Measurements from ENCODE around the gene ANKDD1A. TPM values are rescaled to one million over a fixed set of nuclear protein-coding genes. Genes with fewer than 3 reads are reported as not detected.
A peak's percentile ranks its signal among the peaks of the same experiment; 100 is the strongest.

The ANKDD1A gene
- total RNA-seq, 1 donor from 2014 or later = 4.6 TPM

DNA sequence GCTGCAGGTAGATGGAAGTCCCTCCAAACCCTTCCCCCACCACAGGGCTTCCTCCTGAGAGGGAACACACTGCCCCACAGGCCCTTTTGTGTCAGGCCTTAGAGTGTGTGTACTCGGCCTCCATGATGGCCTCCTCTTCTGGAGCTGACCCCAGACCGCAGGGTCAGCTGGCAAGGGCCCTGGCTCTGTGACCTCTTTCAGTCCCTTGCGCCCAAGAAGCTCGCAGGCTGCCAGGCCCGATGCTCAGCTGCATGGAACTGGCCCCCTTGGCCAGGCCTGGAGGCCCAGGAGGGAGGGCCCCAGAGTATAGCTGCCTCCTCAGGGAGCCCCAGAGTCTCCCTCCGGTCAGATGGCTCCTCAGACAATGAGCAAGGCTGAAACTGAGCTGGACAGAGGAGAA lies 23.4 kb upstream of the ANKDD1A start:
- H3K27me3 Mint-ChIP-seq (ENCODE audit: unreplicated experiment) = no peaks in the 10 kb centered on the region
- TF ChIP-seq, protein P1, sequence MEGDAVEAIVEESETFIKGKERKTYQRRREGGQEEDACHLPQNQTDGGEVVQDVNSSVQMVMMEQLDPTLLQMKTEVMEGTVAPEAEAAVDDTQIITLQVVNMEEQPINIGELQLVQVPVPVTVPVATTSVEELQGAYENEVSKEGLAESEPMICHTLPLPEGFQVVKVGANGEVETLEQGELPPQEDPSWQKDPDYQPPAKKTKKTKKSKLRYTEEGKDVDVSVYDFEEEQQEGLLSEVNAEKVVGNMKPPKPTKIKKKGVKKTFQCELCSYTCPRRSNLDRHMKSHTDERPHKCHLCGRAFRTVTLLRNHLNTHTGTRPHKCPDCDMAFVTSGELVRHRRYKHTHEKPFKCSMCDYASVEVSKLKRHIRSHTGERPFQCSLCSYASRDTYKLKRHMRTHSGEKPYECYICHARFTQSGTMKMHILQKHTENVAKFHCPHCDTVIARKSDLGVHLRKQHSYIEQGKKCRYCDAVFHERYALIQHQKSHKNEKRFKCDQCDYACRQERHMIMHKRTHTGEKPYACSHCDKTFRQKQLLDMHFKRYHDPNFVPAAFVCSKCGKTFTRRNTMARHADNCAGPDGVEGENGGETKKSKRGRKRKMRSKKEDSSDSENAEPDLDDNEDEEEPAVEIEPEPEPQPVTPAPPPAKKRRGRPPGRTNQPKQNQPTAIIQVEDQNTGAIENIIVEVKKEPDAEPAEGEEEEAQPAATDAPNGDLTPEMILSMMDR (IDR thresholded peaks at IDR 0.05) = no peak
- no peaks in the 10 kb centered on the region for H3K36me3 Mint-ChIP-seq (ENCODE audit: unreplicated experiment)
- H3K4me3 Mint-ChIP-seq (ENCODE audit: unreplicated experiment) = no peak overlapping the region
- peaks cover 23% of the 10 kb centered on the region for H3K4me1 Mint-ChIP-seq (ENCODE audit: unreplicated experiment)
- H3K9me3 Mint-ChIP-seq (ENCODE audit: unreplicated experiment) = no peaks in the 10 kb centered on the region
- no peak for DNase-seq (ENCODE audit: extremely low spot score, unreplicated experiment)
- H3K27ac Mint-ChIP-seq (ENCODE audit: unreplicated experiment) = no peak overlapping the region

DNA sequence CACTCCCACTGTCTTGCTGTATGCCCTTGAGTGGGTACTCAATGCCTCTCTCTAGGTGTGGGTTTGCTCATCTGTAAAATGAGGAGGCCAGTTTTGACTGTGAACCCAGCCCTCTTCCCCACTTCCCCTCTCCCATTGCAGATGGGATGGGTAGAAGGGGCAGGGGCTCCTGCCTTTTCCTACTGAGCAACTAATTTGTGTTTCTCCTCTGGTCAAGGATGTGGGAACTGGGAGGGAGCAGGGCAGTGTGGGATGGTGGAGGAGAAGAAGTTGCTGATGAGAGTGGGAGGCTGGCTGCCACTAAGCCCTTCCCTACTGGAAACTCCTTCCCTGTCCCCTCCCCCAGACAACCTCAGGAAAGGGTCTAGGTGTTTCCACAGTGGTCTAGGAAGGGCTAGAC lies 20.1 kb upstream of the ANKDD1A start:
- Mint-ChIP-seq H3K36me3 (ENCODE audit: unreplicated experiment) (no peaks in the 10 kb centered on the region), H3K4me3 (ENCODE audit: unreplicated experiment) (no peak overlapping the region), H3K4me1 (ENCODE audit: unreplicated experiment) (peaks cover 36% of the 10 kb centered on the region), H3K9me3 (ENCODE audit: unreplicated experiment) (no peaks in the 10 kb centered on the region), H3K27ac (ENCODE audit: unreplicated experiment) (no peak overlapping the region), H3K27me3 (ENCODE audit: unreplicated experiment) (no peaks in the 10 kb centered on the region)
- DNase-seq (ENCODE audit: extremely low spot score, unreplicated experiment) = no peak
- TF ChIP-seq, protein P1 (IDR thresholded peaks at IDR 0.05) = no peak

DNA sequence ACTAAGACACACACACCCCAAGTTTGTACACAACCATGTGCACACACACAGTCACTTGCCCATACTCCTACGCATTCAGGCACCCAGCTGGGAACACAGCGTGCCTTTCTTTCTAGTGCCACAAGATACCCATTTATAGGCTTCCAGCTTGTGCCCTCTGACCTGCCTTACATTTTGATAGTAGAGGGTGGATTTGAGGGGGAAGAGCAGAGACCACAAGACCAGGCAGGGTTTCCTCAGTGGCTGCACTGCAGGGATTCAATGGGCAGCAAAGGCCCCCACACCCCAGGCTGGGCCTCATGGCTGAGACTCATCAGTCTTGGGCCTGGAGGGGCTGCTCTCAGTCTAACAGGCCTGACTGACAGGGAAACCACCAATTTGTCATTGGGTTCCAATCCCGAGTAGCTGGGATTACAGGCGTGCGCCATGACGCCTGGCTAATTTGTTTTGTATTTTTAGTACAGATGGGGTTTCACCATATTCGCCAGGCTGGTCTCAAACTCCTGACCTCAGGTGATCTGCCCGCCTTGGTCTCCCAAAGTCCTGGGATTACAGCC lies 18.8 kb upstream of the ANKDD1A start:
- peaks cover 50% of the 10 kb centered on the region for H3K4me1 Mint-ChIP-seq (ENCODE audit: unreplicated experiment)

DNA sequence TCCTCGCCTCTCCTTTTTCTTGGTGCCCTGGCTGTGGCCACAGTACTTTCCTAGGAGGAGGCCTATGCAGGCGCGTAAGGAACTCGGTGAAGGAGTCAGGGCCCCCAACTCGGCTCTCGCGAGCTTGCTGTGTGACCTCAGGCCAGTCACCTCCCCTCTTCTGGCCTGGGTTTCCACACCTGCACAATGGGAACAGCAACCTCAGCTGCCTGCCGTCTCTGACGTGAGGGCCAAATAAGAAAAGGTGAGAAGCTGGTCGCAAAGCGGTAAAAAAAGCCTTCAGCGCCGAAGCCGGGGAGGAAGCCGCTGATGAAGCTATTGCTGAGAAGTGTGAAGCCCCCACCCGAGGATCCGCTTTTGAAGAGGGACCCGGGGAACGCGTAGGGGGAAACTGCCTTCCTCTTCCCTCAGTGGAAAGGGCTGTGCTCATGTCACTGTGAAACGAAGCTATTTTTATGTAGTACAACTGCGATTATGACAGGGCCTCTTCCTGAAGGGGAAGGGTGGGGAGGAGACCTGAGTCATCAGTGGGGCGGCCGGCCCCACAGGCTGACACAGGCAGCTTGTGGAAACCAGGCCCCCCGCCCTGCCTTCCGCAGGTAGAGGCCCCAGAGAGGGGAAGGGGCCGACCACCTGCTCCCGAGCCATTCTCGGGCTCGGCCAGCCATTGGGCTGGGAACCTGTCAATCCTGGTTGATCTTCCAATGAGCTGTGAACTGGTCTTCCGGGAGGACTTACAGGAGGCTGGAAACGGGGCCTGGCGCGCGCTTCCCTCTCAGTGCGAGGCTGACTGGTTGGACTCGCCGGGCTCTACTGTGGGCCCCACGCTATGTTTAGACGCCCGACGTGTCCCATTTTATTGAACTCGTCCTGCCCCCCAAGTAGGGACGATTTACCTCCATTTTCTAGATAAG lies 18.0 kb upstream of the ANKDD1A start:
- Mint-ChIP-seq H3K4me1 (ENCODE audit: unreplicated experiment) (peaks cover 58% of the 10 kb centered on the region), H3K27me3 (ENCODE audit: unreplicated experiment) (no peaks in the 10 kb centered on the region), H3K27ac (ENCODE audit: unreplicated experiment) (peak overlapping the region; percentile 90), H3K36me3 (ENCODE audit: unreplicated experiment) (no peaks in the 10 kb centered on the region), H3K9me3 (ENCODE audit: unreplicated experiment) (no peaks in the 10 kb centered on the region), H3K4me3 (ENCODE audit: unreplicated experiment) (peak overlapping the region; percentile 57)
- DNase-seq (ENCODE audit: extremely low spot score, unreplicated experiment) = peak; percentile 91
- TF ChIP-seq, protein P1 (IDR thresholded peaks at IDR 0.05) = no peak

More for the DNA sequence above, 18.8 kb upstream of the ANKDD1A start:
- H3K9me3 Mint-ChIP-seq (ENCODE audit: unreplicated experiment) = no peaks in the 10 kb centered on the region
- no peak for DNase-seq (ENCODE audit: extremely low spot score, unreplicated experiment)
- peak overlapping the region; percentile 17 for H3K27ac Mint-ChIP-seq (ENCODE audit: unreplicated experiment)
- TF ChIP-seq, protein P1 (IDR thresholded peaks at IDR 0.05) = no peak
- H3K27me3 Mint-ChIP-seq (ENCODE audit: unreplicated experiment) = no peaks in the 10 kb centered on the region
- H3K4me3 Mint-ChIP-seq (ENCODE audit: unreplicated experiment) = no peak overlapping the region
- H3K36me3 Mint-ChIP-seq (ENCODE audit: unreplicated experiment) = no peaks in the 10 kb centered on the region

DNA sequence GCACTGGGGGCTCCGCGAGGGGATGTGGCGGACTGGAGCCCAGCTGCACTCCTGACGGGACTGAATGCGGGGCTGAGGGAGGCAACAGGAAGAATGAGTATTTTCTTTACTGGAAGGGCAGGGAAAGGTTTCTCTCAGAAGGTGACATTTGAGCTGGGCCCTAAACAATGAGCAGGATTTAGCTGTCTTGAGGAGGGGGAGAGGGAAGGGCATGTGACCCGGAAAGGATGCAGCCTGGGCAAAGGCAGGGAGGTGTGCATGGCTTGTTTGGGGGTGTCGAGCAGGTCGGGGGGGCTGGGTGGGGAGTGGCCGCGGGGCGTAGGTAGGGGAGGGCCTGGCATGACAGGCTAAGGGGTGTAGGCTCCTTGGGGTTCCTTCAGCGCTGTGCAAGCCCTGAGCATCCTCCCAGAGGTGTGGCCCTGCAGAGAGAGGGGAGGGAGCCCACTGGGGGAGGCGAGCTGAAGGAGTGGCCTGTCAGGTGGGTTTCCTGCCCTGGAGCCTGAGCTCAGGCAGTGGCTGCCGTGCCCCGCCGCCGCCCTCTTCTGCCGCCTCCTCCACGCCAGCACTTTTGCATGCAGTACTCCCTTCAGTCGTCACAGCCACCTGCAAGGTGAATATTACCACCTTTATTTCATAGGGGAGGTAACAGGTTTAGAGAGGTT lies 17.2 kb upstream of the ANKDD1A start:
- no peak for DNase-seq (ENCODE audit: extremely low spot score, unreplicated experiment)
- peak overlapping the region; percentile 57 for H3K4me3 Mint-ChIP-seq (ENCODE audit: unreplicated experiment)
- TF ChIP-seq, protein P1 (IDR thresholded peaks at IDR 0.05) = no peak
- no peaks in the 10 kb centered on the region for H3K36me3 Mint-ChIP-seq (ENCODE audit: unreplicated experiment)
- H3K4me1 Mint-ChIP-seq (ENCODE audit: unreplicated experiment) = peaks cover 66% of the 10 kb centered on the region
- H3K27ac Mint-ChIP-seq (ENCODE audit: unreplicated experiment) = peak overlapping the region; percentile 90
- no peaks in the 10 kb centered on the region for H3K27me3 Mint-ChIP-seq (ENCODE audit: unreplicated experiment)
- no peaks in the 10 kb centered on the region for H3K9me3 Mint-ChIP-seq (ENCODE audit: unreplicated experiment)

Data from osteocyte (in vitro differentiated cells).